ENCODE results near the gene ERCC1.
"Not testable (repeated sequence)": the region's sequence is repeated elsewhere in the genome, so short reads cannot be mapped to it uniquely, and the experiment has no call there.

Gene ERCC1

DNA sequence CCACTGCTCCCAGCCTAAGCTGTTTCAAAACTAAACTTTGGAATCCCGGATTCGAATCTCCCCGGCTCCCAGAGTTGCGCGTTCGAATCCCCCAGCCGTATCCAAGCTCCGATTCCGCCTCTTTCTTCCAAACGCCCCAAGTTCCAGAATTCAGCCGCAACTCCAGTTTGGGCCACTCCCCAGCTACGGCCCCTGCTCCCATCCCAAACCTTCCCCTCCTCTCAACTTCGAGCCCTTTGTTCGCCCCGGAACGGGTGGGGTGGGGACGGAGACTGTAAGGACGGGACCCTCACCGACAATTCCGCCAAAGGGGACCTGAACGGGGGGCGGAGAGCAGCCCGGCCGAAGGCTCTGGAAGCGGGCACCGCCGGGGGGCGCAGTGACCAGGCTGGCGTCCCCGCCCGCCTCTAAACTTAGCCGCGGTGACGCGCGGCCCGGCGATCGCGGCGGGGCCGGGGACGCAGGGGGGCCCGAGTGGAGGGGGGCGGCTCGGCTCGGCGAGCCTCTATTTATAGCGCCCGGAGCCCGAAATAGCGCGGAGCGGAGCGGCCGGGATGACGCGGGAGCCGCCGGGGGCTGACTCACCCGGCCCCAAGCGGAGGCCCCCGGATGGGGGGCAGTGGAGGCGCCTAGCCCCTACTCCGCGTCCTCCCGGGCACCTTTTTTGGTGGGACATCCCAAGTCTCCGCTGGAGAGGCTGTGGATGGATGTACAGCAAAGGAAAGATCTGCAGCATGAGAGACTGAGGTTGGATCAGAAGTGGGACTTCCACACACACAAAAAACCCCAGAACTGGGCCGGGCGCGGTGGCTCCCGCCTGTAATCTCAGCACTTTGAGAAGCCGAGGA lies 4.9 kb upstream of the ERCC1 start:
- peak; percentile 52 for DNase-seq

DNA sequence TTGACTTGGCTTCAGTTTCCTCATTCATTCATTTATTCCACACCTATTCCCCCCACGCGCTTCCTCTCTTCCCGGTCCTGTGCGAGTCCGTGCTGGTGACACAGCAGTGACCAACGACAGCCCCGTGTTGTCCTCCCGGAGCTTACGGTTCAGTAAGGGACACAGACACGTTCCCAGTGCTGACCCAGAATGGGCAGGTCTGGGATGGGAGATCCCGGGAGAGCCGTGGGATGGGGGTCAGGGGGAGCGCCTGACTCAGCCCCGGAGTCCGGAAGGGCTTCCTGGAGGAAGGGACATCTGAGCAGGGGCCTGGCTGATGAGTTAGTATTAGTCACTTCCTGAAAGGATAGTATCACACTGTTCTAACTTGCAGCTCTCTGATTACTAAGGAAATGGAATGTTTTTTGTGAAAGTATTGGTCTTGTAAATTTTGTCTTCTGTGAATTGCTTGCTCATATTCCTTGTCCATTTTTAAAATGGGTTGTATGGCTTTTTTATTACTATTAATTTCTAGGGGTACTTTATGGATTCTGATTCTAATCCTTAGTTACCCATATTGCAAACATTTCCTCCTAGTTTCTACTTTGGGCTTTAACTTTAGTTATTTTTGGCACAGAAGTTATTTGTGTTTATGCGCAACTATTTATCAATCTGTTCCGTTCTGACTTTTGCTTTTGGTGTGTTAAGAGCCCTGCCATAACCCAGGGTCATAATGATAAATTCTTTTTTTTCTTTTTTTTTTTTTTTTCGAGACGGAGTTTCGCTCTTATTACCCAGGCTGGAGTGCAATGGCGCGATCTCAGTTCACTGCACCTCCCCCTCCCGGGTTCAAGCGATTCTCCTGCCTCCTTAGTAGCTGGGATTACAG lies 708 bp upstream of the ERCC1 start:
- peak; percentile 98 for DNase-seq

DNA sequence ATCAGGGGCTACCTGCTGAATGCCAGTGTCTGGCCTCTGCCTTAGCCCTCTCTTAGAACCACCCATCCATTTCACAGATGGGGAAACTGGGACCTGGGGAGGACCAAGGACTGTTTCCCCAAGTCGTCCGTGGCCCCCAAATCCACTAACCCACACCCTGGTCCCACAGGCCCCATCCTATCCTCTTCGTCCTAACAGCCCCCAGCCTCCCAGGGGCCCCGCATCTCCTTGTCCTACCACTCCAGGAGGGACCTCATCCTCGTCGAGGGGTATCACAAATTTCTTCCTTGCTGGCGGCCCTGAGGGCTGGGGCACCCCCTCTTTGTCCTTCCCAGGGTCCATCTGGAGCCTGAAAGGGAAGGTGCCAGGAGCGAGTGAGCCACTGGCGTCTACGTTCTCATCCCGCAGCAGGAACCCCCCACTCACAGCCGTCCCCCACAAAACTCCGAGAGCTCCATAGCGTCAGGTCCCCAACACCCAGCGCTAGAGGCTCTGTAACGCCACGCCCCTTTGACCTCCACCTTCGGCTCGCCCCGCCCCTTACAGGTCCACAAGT lies 606 bp downstream of the ERCC1 start:
- no peak for DNase-seq

DNA sequence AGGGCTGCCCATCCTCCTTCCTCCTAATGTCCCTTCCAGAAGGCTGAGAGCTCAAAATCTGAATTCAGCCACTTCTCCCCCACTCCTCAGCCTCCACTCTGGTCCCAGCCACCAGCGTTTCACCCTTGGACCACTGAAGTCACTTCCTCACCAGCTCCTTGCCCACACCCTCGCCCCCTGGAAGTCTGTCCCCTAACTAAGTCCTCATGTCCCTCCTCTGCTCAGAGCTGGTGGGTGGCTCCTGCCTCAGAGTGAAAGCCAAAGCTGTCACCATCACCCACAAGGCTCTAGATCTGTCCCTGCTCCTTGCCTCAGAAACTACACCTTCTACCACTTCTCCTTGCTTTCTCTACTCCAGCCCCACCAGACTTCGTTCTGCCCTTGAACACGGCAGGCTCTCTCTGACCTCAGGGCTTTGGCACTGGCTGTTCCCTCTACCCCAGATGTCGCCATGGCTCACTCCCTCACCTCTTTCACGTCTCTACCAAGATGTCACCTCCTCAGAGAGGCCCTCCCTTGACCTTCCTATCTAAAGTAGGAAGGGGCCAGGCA lies 1.7 kb downstream of the ERCC1 start:
- no peak for DNase-seq

DNA sequence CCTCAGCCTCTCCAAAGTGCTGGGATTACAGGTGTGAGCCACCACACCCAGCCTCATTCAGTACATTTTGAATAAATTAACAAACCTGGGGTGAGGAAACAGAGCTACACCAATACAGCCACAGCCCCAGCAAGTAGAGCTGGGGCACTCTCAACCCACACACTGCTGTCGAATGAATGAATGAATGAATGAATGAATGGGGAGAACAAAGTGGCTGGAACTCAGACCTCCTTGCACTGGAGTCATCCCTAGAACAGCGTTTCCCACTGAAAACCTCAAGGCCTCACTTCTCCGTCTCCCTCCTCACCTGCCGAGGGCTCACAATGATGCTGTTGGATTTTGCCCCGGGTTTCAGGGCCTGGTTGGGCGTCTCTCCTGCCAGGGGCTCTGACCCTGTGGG lies 2.8 kb downstream of the ERCC1 start:
- no peak for DNase-seq

DNA sequence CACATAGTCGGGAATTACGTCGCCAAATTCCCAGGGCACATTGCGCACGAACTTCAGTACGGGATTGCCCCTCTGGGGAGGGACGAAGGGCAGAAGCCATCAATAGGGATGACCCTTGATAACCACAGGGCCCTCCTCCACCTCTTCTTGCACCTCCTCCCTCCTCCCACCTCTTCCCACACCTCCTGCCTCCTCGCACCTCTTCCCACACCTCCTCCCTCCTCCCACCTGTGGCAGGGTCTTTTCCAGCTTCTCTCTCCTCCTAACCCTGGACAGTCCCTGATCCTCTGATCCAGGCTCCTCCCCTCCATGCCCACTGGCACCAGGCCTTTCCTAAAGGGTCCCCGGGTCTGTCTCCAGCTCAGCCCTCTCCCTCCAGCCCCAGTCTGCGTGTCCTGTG lies 3.4 kb downstream of the ERCC1 start:
- no peak for DNase-seq

DNA sequence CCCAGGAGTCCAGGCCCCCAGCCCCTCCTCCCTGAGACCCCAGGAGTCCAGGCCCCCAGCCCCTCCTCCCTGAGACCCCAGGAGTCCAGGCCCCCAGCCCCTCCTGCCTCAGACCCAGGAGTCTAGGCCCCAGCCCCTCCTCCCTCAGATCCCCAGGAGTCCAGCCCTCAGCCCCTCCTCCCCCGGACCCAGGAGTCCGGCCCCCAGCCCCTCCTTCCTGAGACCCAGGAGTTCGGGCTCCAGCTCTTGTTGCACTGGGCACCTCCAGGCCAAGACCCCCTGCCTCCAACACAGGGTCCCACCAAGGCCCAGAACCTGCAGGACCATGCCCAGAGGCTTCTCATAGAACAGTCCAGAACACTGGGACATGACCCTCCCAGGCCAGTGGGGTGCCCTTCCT lies 3.8 kb downstream of the ERCC1 start:
- no peak for DNase-seq

DNA sequence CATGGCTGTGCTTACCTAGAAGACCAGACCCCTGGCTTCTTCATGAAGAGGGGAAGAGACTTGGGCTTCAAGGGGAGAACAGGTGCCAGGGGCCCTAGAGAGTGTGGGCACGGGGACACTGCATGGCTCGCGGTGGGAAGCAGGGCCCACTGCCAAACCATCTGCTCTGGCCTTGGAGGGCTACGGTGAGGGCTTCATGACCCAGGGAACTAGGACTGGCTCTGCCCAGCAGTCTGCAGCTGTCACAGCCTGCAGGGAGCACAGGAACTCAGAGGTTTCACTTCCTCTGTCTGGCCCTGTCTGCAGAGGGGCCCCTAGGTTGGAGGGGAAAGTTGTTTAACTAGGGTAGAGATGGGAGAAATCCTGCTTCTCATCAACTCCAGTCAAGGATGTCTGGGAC lies 4.3 kb downstream of the ERCC1 start:
- DNase-seq: no peak

DNA sequence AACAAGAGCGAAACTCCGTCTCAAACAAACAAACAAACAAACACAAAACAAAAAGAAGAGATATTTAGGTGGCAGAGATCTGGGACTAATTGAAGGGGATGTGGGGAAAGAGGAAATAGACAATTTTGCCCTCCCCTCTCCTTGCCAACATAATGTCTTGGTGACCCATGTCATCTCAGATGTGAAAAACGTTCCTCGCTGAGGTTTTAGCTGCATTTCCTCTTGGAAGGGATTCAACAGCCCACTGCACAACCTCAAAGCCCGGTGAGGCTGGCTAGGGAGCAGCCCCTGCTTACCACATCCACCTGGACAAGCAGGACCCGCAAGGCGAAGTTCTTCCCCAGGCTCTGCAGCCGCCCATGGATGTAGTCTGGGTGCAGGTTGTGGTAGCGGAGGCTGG lies 4.9 kb downstream of the ERCC1 start:
- no peak for DNase-seq

DNA sequence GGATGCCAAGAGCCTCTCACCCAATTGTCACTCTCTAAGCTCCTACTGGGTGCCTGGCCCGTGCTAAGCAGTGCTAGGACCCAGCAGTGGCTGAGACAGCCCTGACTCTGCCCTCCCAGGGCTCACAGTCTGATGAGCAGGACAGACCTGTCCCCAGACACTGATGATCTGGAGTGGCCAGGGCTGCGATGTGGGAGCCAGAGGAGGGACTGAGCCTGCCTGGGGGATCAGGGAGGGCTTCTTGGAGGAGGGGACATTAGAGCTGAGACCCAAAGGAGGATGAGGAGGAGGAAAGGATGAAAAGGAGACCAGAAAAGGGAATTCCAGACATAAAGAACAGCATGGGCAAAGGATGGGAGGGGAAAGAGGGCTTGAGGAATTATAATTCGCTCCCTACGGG lies 6.6 kb downstream of the ERCC1 start:
- DNase-seq: no peak

DNA sequence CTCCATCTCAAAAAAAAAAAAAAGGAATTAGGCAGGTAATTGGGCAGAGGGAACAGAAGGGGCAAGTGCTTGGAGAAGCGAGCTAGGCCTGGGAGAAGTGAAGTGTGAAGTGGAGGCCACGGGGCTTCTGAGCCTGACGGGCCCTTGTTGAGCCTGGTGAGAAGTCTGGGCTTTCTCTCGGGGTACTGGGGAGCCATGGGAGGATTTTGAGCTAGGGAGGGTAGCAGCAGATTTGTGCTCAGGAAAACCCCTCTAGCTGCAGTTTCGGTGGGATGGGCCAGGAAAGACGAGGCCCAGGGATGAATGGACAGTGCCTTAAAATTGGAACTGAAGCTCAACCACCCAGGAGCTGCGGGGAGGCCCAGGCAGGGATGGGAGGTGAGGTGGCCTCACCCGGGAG lies 9.2 kb downstream of the ERCC1 start:
- no peak for DNase-seq

DNA sequence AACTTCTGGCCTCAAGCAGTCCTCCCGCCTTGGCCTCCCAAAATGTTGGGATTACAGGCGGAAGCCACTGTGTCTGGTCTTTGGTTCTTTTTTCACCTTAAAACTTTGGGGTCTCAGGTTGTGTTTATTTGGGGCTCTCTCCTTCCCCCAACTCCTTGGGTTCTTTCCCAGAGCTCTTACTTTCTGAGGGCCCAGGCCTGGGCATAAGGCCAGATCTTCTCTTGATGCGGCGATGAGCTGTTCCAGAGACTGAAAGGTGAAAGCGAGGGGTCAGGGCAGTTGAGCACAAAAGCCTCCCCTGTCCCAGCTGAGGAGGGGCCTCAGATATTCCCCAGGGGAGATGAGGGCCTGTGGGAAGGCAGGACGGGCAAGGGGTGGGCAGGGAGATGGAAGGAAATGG lies 10.2 kb downstream of the ERCC1 start:
- no peak for DNase-seq

DNA sequence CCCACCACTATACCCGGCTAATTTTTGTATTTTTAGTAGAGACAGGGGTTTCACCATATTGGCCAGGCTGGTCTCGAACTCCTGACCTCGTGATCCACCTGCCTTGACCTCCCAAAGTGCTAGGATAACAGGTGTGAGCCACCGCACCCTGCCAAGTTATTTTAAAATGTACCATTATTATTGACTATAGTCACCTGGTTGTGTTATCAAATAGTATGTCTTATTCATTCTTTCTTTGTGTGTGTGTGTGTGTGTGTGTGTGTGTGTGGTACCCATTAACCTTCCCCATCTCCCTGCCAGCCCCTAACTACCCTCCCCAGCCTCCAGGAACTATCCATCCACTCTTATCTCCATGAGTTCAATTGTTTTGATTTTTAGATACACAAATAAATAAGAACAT lies 13.4 kb downstream of the ERCC1 start:
- not testable (repeated sequence) for DNase-seq

DNA sequence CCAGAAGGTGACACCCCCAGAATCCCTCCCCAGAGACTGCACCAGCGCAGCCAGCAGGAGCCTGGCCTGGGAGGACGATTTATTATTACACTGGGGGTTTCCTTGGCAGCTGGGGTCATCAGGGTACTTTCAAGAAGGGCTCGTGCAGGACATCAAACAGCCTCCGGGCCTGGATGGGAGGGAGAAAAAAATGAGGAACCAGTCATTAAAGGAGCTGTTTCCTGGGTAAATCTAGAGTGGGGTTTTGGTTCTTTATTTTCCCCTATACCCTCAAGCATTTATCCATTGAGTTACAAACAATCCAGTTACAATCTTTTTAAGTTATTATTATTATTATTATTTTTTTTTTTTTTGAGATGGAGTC lies 14.2 kb downstream of the ERCC1 start:
- no peak for DNase-seq

DNA sequence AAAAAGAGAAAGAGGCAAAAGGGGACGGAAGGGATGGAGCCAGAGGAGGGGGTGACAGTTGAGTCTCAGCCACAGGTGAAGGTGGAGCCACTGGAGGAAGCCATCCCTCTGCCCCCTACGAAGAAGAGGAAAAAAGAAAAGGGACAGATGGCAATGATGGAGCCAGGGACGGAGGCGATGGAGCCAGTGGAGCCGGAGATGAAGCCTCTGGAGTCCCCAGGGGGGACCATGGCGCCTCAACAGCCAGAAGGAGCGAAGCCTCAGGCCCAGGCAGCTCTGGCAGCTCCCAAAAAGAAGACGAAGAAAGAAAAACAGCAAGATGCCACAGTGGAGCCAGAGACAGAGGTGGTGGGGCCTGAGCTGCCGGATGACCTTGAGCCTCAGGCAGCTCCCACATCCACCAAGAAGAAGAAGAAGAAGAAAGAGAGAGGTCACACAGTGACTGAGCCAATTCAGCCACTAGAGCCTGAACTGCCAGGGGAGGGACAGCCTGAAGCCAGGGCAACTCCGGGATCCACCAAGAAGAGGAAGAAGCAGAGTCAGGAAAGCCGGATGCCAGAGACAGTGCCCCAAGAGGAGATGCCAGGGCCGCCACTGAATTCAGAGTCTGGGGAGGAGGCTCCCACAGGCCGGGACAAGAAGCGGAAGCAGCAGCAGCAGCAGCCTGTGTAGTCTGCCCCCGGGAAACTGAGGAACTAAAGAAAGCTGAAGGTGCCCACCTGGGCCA lies 14.7 kb downstream of the ERCC1 start:
- no peak for DNase-seq

DNA sequence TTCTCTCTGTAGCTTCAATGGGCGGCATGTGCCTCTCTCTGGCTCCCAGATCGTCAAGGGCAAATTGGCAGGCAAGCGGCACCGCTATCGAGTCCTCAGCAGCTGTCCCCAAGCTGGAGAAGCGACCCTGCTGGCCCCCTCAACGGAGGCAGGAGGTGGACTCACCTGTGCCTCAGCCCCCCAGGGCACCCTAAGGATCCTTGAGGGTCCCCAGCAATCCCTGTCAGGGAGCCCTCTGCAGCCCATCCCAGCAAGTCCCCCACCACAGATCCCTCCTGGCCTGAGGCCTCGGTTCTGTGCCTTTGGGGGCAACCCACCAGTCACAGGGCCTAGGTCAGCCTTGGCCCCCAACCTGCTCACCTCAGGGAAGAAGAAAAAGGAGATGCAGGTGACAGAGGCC lies 15.6 kb downstream of the ERCC1 start:
- DNase-seq: no peak

DNA sequence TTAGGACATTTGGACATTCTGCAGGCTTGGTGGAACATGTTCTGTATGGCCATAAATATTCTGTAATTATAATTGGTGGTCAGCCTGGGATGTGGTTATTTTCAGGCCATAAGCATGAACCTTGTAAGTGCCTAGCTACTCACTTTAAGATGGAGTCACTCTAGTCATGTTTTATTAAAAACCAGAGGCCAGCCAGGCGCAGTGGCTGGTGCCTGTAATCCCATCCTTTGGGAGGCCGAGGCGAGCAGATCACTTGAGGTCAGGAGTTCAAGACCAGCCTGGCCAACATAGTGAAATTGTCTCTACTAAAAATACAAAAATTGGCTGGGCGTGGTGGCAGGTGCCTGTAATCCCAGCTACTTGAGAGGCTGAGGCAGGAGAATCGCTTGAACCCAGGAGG lies 16.1 kb downstream of the ERCC1 start:
- DNase-seq: not testable (repeated sequence)

DNA sequence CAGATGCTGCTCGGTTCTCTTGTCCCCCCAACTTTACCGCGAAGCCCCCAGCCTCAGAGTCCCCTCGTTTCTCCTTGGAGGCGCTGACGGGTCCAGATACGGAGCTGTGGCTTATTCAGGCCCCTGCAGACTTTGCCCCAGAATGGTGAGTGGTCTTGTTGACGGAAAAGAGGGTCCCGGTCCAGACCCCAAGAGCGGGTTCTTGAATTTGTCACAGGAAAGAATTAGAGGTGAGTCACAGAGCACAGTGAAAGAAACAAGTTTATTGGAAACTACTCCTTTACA lies 16.7 kb downstream of the ERCC1 start:
- no peak for DNase-seq

DNA sequence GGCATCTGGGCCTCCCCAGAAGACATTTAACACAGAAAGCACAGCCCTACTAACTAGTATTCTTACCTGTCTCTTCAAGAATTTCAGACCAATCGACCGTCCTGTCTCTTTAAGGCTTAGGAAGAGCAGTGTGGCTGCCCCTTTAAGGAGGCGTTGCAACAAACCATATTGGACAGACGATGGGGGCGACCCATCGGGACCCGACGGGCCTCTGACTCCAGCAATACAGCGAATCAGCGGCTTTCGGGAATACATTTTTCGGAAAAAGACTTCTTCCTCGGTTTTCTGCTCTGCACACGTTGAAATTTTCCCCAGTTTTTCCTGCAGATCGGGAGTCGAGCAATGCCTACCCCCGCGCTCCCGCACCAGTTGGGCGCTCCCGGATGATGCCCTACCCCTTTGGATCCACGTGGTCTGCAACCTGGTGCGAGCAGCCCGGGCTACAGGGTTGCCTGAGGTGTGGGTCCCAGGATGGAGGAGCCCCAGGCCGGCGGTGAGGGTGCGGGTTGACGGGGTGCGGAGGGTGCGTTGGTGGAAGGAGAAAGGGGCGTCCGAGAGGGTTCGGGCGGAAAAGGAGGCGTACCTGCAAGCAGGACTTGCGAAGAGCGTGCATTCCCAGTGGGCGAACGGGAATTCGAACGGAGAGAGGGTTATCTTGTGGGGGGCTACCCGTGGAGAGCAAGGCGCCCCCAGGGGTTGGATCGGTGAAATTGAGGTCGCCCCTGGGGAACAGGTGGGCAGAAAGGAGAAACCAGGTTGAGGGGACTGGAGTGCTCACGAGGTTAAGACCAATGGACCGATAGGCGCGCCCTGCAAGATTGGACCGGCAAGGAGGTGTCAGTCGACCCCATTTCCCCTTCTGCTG lies 17.3 kb downstream of the ERCC1 start, which contains the start of gene POLR1G:
Gene POLR1G, plus strand, starts transcription at position 419 of the 865 bp plus-strand sequence. Its CDS starts 53 bp downstream, at position 472.
- DNase-seq: peak; percentile 84

DNA sequence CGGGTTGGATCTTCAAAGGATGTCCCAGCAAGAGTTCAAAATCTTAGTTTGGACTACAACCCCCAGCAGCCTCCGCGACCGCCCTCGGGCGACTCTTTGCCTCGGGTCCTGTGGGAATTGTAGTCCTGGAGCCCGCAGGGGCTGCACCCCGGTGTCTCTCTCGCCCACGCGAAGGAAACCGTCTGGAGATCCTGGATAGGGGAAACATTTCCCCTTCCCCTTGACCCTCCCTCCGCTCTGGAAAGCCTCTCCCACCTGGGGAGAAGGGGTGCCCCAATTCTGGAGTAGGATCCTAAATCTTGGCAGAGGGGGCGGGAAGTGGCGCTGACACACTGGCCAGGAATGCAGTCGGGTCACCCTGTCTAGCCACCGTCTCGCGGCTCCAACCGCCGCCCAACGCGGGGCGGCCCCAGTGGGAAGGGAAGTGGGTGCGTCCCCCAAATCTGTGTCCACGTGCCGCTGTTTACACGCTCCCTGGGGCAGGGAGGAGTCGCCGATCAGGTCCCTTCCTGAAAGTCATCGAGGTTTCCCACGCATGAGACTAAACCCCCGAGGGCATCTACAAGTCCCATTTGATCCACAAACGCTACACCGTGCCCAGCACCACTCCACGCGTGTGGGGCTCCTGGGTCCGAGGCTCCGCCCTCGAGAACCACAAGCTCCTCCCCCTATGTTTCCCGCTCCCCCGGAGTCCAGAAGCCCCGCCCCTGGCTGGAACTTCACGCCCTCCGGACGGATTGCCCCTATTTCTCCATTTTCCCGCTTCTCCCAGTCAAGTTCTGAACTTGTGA lies 18.1 kb downstream of the ERCC1 start:
- DNase-seq: peak; percentile 93
